A172 (cell line): ENCODE measurements around the gene C6orf132. TPM values are rescaled to one million over a fixed set of nuclear protein-coding genes. Genes with fewer than 3 reads are reported as not detected.
"Not testable (repeated sequence)": the region's sequence is repeated elsewhere in the genome, so short reads cannot be mapped to it uniquely, and the experiment has no call there.

Experiments
- DNase-seq: peaks from one replicate; pipeline ENCODE4 v3.0.0-alpha.2; 2015; ENCODE audit warnings: low spot score
- total RNA-seq: library from RNA; depleted of rRNA; stranded (reverse); fragments of >200 nt; shearing (Covaris generic); gene quantifications from 2 replicates; pipeline ENCODE4 v1.2.3, GENCODE V29; 2014; rRNA removed

C6orf132 gene
- 0.02 TPM in 1 of 2 replicates, not detected in the other for total RNA-seq

GRCh38 chr6:42142118-42142835 lies at the start of gene C6orf132:
Gene C6orf132, minus strand, starts transcription at chr6:42142620. Its CDS starts 176 bp downstream, at chr6:42142444.
- DNase-seq, result no peak

GRCh38 chr6:42190554-42191183 lies 48.2 kb upstream of the C6orf132 start:
- no peak for DNase-seq

GRCh38 chr6:42188406-42188805 lies 46.0 kb upstream of the C6orf132 start:
- DNase-seq, result no peak

- no peak for DNase-seq
Observed at GRCh38 chr6:42185597-42185996, 43.2 kb upstream of the C6orf132 start.

- no peak for DNase-seq
Observed at GRCh38 chr6:42184475-42184874, 42.1 kb upstream of the C6orf132 start.

- DNase-seq, result no peak
Observed at GRCh38 chr6:42182101-42182500, 39.7 kb upstream of the C6orf132 start.

GRCh38 chr6:42179945-42180313 lies 37.5 kb upstream of the C6orf132 start:
- no peak for DNase-seq

GRCh38 chr6:42179261-42179944 lies 37.0 kb upstream of the C6orf132 start:
- no peak for DNase-seq

- no peak for DNase-seq
Observed at GRCh38 chr6:42177514-42178364, 35.3 kb upstream of the C6orf132 start.

GRCh38 chr6:42176981-42177380 lies 34.6 kb upstream of the C6orf132 start:
- DNase-seq, result no peak

GRCh38 chr6:42175860-42176259 lies 33.4 kb upstream of the C6orf132 start:
- no peak for DNase-seq

GRCh38 chr6:42173101-42173500 lies 30.7 kb upstream of the C6orf132 start, which contains the start of gene GUCA1A:
Gene GUCA1A, plus strand, starts transcription at chr6:42173364. Its CDS starts 250 bp downstream, at chr6:42173614.
- DNase-seq, result no peak

- DNase-seq, result no peak
Observed at GRCh38 chr6:42171813-42172581, 29.6 kb upstream of the C6orf132 start.

GRCh38 chr6:42169780-42170179 lies 27.4 kb upstream of the C6orf132 start:
- DNase-seq, result not testable (repeated sequence)

- DNase-seq, result no peak
Observed at GRCh38 chr6:42168650-42169049, 26.2 kb upstream of the C6orf132 start.

GRCh38 chr6:42166444-42167141 lies 24.2 kb upstream of the C6orf132 start:
- peak; percentile 73 for DNase-seq

GRCh38 chr6:42165016-42165415 lies 22.6 kb upstream of the C6orf132 start:
- no peak for DNase-seq

- DNase-seq, result no peak
Observed at GRCh38 chr6:42163981-42164380, 21.6 kb upstream of the C6orf132 start.

- no peak for DNase-seq
Observed at GRCh38 chr6:42162812-42163211, 20.4 kb upstream of the C6orf132 start.

- DNase-seq, result no peak
Observed at GRCh38 chr6:42162384-42162783, 20.0 kb upstream of the C6orf132 start.
